Measurements from ENCODE around the gene SNRNP70. TPM values are rescaled to one million over a fixed set of nuclear protein-coding genes. Genes with fewer than 3 reads are reported as not detected.
"Not testable (repeated sequence)": the region's sequence is repeated elsewhere in the genome, so short reads cannot be mapped to it uniquely, and the experiment has no call there.

Gene SNRNP70, protein sequence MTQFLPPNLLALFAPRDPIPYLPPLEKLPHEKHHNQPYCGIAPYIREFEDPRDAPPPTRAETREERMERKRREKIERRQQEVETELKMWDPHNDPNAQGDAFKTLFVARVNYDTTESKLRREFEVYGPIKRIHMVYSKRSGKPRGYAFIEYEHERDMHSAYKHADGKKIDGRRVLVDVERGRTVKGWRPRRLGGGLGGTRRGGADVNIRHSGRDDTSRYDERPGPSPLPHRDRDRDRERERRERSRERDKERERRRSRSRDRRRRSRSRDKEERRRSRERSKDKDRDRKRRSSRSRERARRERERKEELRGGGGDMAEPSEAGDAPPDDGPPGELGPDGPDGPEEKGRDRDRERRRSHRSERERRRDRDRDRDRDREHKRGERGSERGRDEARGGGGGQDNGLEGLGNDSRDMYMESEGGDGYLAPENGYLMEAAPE
- 142 and 166 TPM in 2 replicates for total RNA-seq

GRCh38 chr19:49085020-49085867 is at the start of gene SNRNP70:
TSS of gene SNRNP70 (plus strand) at chr19:49085451. CDS start at chr19:49086415, 964 bp downstream.
- peak; percentile 100 for DNase-seq

GRCh38 chr19:49036815-49037214 is 48.4 kb upstream of the SNRNP70 start, which contains the start of gene CGB1:
TSS of gene CGB1 (minus strand) at chr19:49036895. CDS start at chr19:49036711, 184 bp downstream.
- DNase-seq: not testable (repeated sequence)

GRCh38 chr19:49038111-49038510 is 47.1 kb upstream of the SNRNP70 start:
- DNase-seq: not testable (repeated sequence)

DNA sequence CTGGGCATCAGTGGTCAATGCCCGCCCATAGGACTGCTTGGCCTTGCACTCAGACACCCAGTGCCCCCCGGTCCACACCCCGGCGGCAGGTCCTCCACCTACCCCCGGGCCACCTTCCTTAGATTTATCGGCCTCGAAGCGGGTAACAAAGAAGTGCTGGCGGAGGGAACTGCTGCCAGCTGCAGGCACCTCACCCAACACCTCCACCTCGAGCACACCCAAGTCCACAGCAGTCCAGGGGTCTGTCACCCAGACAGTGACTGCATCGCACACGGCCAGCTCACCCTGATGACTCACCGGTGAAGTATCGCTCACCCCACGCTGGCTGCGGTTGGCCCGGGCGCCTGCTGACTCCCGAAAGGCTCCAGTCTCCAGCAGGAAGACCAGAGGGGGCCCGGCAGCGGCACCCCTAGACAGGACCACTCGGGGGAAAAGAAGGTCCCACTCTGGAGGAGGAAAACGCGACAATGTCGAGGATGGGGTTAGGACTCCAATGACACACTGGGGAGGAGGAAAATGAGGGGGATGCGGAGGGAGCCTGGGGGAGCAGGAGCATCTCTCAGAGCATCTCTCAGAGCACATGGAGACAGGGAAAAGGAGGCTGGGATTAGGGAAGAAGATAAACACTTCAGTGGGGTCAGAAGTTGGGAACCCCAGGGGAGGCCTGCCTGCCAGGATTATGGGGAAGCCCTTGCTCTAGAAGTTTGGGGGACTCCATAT is 46.5 kb upstream of the SNRNP70 start:
- not testable (repeated sequence) for DNase-seq

DNA sequence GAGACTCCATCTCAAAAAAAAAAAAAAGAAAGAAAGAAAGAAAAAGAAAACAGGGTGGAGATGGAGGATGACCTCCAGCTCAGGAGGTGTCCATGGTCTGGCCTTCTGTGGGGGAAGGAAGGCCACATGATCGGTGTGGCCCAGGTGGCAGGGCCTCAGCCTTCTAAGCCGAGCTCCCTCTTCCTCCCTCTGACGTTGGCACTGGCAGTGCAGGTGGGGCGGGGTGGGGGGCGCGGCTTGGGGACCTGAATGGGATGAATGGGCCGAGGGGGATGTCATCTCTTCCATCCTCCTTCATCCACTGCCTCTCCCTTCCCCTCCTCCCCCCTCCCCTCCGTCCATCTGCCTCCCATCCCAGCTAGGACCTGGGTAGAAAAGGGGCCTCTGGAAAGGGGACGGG is 45.5 kb upstream of the SNRNP70 start:
- not testable (repeated sequence) for DNase-seq

GRCh38 chr19:49042177-49042576 is 43.1 kb upstream of the SNRNP70 start:
- no peak for DNase-seq

DNA sequence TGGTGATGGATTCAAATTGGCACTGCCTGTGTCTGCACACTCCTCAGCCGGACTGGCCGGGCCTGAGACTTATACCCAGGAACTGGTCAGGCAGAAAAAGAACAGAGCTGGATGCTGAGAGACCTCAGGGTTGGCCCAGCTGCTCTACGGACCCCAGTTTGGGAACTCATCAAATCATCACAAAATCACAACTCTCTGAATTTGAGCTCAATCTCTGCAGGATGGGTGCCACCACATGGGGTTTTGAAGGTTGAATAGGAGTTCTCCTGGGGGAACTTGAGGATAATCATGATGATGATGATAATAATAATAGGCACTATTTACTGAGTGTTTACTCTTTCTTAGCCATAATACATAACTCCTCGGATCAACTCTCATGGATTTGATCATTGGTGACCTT is 42.6 kb upstream of the SNRNP70 start:
- DNase-seq: not testable (repeated sequence)

GRCh38 chr19:49043548-49043947 is 41.7 kb upstream of the SNRNP70 start, which contains the start of gene CGB5:
TSS of gene CGB5 (plus strand) at chr19:49043848. CDS start at chr19:49044210, 362 bp downstream.
- DNase-seq: not testable (repeated sequence)

GRCh38 chr19:49049011-49049410 is 36.2 kb upstream of the SNRNP70 start, which contains the start of gene CGB8:
TSS of gene CGB8 (minus strand) at chr19:49049111. CDS start at chr19:49048739, 372 bp downstream.
- DNase-seq: not testable (repeated sequence)

DNA sequence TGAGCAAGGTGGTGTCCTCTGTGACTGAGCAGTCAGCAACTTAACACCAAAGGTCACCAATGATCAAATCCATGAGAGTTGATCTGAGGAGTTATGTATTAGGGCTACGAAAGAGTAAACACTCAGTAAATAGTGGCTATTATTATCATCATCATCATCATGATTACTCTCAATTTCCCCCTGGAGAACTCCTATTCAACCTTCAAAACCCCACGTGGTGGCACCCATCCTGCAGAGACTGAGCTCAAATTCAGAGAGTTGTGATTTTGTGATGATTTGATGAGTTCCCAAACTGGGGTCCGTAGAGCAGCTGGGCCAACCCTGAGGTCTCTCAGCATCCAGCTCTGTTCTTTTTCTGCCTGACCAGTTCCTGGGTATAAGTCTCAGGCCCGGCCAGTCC is 35.4 kb upstream of the SNRNP70 start:
- DNase-seq: not testable (repeated sequence)

DNA sequence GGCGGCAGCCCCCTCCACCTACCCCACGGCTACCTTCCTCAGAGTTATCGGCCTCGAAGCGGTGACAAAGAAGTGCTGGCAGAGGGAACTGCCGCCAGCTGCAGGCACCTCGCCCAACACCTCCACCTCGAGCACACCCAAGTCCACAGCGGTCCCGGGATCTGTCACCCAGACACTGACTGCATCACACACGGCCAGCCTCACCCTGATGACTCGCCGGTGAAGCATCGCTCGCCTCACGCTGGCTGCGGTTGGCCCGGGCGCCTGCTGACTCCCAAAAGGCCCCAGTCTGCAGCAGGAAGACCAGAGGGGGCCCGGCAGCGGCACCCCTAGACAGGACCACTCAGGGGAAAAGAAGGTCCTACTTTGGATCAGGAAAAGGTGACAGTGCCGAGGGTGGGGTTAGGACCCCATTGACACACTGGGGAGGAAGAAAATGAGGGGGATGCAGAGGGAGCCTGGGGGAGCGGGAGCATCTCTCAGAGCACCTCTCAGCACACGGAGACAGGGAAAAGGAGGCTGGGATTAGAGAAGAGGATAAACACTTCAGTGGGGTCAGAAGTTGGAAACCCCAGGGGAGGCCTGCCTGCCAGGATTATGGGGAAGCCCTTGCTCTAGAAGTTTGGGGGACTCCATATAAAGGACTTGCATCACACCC is 34.7 kb upstream of the SNRNP70 start:
- not testable (repeated sequence) for DNase-seq

- DNase-seq: peak; percentile 55
Observed at GRCh38 chr19:49056101-49056901, 28.9 kb upstream of the SNRNP70 start.

- not testable (repeated sequence) for DNase-seq
Observed at GRCh38 chr19:49056902-49057596, 28.2 kb upstream of the SNRNP70 start.

DNA sequence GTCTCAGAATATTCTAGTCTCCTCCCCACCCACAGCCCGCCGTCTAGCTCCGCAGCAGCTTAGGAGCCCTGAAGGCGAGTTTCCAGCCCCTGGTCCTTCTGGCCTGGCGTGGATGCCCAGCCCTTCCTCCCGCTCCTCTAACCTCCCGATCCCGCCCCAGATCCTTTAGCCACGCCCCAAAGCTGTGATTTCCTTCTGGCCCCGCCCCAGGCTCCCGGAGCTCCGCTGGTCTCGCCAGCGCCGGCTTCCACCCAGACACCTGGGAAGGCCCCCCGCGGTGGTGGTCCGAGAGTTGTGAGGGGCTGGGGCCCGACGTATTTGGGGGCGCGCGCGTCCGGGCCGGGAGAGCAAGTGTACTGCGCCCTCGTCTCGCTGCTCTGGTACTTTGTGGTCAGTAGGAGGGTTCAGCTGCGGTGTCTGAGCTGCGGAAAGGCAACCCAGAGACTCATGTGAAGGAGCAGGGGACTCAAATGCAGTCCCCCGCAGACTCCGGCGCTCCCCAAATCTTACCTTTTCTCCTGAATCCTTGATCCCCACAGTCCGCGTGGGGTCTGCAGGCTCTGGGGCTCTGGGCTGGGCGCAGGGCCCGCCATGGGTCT is 27.5 kb upstream of the SNRNP70 start, which contains the start of gene CGB7:
TSS of gene CGB7 (minus strand) at position 114 of the 599 bp plus-strand sequence. CDS start 2,374 bp downstream, outside the sequence.
- DNase-seq: peak; percentile 54

- peak; percentile 24 for DNase-seq
Observed at GRCh38 chr19:49058562-49058961, 26.7 kb upstream of the SNRNP70 start.

GRCh38 chr19:49059053-49059452 is 26.2 kb upstream of the SNRNP70 start:
- no peak for DNase-seq

DNA sequence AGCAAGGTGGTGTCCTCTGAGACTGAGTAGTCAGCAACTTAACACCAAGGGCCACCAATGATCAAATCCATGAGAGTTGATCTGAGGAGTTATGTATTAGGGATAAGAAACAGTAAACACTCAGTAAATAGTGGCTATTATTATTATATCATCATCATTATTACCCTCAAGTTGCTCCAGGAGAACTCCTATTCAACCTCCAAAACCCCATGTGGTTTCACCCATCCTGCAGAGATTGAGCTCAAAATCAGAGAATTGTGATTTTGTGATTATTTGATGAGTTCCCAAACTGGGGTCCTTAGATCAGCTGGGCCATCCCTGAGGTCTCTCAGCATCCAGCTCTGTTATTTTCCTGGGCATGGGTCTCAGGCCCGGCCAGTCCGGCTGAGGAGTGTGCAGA is 24.3 kb upstream of the SNRNP70 start:
- no peak for DNase-seq

GRCh38 chr19:49061445-49061844 is 23.8 kb upstream of the SNRNP70 start:
- DNase-seq: no peak

DNA sequence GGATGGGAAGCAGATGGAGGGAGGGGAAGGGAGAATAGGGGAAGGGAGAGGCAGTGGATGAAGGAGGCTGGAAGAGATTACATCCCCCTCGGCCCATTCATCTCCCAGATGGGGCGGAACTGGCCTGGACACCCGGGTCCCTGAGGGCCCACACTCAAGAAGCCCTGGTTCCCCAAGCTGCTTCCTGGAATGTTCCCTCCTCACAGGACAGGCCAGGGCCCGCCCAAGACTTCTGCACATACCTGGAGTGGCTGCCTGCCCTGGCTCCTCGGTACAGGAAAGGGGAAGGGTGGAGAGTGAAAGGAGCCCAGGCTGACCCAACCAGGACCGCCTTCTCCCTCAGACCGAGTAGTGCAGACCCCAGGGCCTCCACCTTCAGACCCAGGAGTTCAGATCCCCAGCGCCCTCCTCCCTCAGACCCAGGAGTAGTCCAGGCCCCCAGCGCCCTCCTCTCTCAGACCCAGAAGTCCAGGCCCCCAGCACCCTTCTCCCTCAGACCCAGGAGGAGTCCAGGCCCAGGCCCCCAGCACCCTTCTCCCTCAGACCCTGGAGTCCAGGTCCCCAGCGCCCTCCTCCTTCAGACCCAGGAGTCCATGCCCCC is 21.1 kb upstream of the SNRNP70 start:
- DNase-seq: no peak

All from dermis blood vessel endothelial cell (primary cell).